Measurements from ENCODE around the gene ZSWIM5. TPM values are rescaled to one million over a fixed set of nuclear protein-coding genes. Genes with fewer than 3 reads are reported as not detected.
"Not testable (repeated sequence)": the region's sequence is repeated elsewhere in the genome, so short reads cannot be mapped to it uniquely, and the experiment has no call there.

ZSWIM5 gene
- total and polyA plus RNA-seq, 10 donors, result 0.15 to 4.7 (median 2.7) TPM

GRCh38 chr1:45162041-45163035 is 44.1 kb downstream of the ZSWIM5 start:
- not testable (repeated sequence) for DNase-seq; H3K27me3 ChIP-seq (replicated peaks in 1 of 7)
- 83 to 88% (median 84%) methylated on average over 13 to 14 of the region's 14 CpGs for WGBS, 5 donors

DNA sequence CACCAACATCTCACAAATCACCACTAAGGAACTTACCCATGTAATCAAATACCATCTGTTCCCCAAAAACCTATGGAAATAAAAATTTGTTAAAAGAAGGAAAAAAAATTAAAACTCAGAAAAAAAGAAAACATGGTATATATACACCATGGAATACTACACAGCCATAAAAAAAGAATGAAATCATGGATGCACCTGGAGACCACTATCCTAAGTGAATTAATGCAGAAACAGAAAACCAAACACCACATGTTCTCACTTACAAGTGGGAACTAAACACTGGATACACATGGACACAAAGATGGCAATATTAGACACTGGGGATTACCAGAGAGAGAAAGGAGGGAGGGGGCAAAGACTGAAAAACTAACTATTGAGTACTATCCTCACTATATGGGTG is 50.4 kb downstream of the ZSWIM5 start:
- TF ChIP-seq, protein P1, sequence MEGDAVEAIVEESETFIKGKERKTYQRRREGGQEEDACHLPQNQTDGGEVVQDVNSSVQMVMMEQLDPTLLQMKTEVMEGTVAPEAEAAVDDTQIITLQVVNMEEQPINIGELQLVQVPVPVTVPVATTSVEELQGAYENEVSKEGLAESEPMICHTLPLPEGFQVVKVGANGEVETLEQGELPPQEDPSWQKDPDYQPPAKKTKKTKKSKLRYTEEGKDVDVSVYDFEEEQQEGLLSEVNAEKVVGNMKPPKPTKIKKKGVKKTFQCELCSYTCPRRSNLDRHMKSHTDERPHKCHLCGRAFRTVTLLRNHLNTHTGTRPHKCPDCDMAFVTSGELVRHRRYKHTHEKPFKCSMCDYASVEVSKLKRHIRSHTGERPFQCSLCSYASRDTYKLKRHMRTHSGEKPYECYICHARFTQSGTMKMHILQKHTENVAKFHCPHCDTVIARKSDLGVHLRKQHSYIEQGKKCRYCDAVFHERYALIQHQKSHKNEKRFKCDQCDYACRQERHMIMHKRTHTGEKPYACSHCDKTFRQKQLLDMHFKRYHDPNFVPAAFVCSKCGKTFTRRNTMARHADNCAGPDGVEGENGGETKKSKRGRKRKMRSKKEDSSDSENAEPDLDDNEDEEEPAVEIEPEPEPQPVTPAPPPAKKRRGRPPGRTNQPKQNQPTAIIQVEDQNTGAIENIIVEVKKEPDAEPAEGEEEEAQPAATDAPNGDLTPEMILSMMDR (IDR thresholded peaks at IDR 0.05 in 8 of 11, conservative IDR thresholded peaks at IDR 0.05 in 3 of 11), result no peak
- intact Hi-C loops (cut with DNase I; ENCODE audit: low total_unique reads), result no loop called here

More at GRCh38 chr1:45162041-45163035, 44.1 kb downstream of the ZSWIM5 start:
- H3K4me1 ChIP-seq; H3K4me3 ChIP-seq; H3K36me3 ChIP-seq; H3K27ac ChIP-seq; intact Hi-C loops (cut with DNase I; ENCODE audit: low total_unique reads): not testable (repeated sequence)
- peaks cover 0 to 13% (median 7%) of the 10 kb centered on the region in 8 donors for H3K9me3 ChIP-seq

DNA sequence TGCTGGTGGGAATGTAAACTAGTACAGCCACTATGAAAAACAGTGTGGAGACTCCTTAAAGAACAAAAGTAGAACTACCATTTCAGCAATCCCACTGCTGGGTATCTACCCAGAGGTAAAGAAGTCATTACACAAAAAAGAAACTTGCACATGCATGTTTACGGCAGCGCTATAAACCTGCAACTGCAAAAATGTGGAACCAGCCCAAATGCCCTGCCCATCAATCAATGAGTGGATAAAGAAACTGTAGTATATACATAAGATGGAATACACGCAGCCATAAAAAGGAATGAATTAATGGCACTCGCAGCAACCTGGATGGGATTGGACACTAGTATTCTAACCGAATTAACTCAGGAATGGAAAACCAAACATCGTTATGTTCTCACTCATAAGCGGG is 51.0 kb downstream of the ZSWIM5 start:
- H3K4me1 ChIP-seq, result no peaks in the 10 kb centered on the region
- no peak for TF ChIP-seq POLR2A (IDR thresholded peaks at IDR 0.05)
- TF ChIP-seq, protein P1 (IDR thresholded peaks at IDR 0.05 in 8 of 11, conservative IDR thresholded peaks at IDR 0.05 in 3 of 11), result no peak
- no peak for TF ChIP-seq POLR2AphosphoS5 (IDR thresholded peaks at IDR 0.05)
- peaks cover 0 to 9% (median 0%) of the 10 kb centered on the region in 8 donors for H3K9me3 ChIP-seq
- no peak overlapping the region for H3K27ac ChIP-seq
- no peak for DNase-seq
- H3K4me3 ChIP-seq, result no peak overlapping the region
- H3K36me3 ChIP-seq, result no peaks in the 10 kb centered on the region
- intact Hi-C loops (cut with DNase I; ENCODE audit: low total_unique reads), result no loop called here
- no peaks in the 10 kb centered on the region for H3K27me3 ChIP-seq (replicated peaks in 1 of 7)
- WGBS, 5 donors, result 86 to 98% (median 96%) methylated on average over 7 of the region's 7 CpGs

More for the DNA sequence above, 50.4 kb downstream of the ZSWIM5 start:
- peaks cover 0 to 9% (median 0%) of the 10 kb centered on the region in 8 donors for H3K9me3 ChIP-seq
- H3K36me3 ChIP-seq, result no peaks in the 10 kb centered on the region
- no peaks in the 10 kb centered on the region for H3K4me1 ChIP-seq
- no peak for DNase-seq
- H3K27me3 ChIP-seq (replicated peaks in 1 of 7), result no peaks in the 10 kb centered on the region
- no peak overlapping the region for H3K4me3 ChIP-seq
- H3K27ac ChIP-seq, result no peak overlapping the region

DNA sequence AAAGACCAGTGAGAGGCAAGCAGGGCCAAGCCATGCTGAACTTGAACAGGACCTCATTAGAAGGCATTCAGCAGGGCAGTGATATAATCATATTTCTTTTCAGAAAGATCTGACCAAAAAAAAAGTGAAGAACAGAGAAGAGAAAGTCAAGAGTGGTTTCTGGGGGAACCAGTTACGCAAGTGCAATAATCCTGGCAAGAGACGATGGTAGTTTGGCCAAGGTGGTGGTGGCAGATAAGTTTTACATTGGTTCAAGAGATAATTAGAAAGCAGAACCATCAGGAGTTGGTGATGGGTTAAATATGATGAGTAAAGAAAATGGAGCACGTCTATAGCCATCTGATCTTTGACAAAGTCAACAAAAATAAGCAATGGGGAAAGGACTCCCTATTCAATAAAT is 54.3 kb downstream of the ZSWIM5 start:
- Histone ChIP-seq H3K9me3 (peaks cover 0 to 9% (median 0%) of the 10 kb centered on the region in 8 donors), H3K36me3 (no peaks in the 10 kb centered on the region), H3K4me3 (no peak overlapping the region), H3K4me1 (no peaks in the 10 kb centered on the region), H3K27me3 (replicated peaks in 1 of 7) (no peaks in the 10 kb centered on the region), H3K27ac (no peak overlapping the region)
- intact Hi-C loops (cut with DNase I; ENCODE audit: low total_unique reads), result no loop called here
- no peak for DNase-seq
- 60 to 77% (median 74%) methylated on average over 3 of the region's 3 CpGs for WGBS, 5 donors
- no peak for TF ChIP-seq POLR2A (IDR thresholded peaks at IDR 0.05)
- TF ChIP-seq POLR2AphosphoS5 (IDR thresholded peaks at IDR 0.05), result no peak
- TF ChIP-seq, protein P1 (IDR thresholded peaks at IDR 0.05 in 8 of 11, conservative IDR thresholded peaks at IDR 0.05 in 3 of 11), result no peak
